Stimulated activated CD4-positive, alpha-beta T cell treated with anti-CD3 and anti-CD28 coated beads, Interleukin-4, amount 100 ng/mL, for 1 hour (primary cell): Measurements from ENCODE around the gene GNPTG.

Experiments used
- DNase-seq: peaks from one replicate; pipeline ENCODE4 v3.0.0-alpha.2; 2020

Gene GNPTG

DNA sequence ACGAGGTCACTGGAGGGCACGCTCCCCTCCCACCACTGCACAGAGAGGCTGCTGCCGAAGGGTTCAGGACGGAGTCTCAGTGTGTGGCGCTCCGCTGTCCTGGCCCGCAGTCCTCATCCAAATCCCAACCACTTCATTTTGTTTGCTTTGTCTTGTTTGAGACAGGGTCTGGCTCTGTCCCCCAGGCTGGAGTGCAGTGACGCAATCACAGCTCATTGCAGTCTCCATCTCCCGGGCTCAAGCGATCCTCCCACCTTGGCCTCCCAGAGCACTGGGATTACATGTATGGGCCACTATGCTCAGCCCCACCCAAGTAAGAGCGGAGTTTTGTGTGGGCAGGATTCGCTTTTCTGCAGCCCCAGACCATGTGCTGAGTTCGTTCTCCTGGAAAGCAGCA lies 50.0 kb downstream of the GNPTG start:
- DNase-seq = no peak

DNA sequence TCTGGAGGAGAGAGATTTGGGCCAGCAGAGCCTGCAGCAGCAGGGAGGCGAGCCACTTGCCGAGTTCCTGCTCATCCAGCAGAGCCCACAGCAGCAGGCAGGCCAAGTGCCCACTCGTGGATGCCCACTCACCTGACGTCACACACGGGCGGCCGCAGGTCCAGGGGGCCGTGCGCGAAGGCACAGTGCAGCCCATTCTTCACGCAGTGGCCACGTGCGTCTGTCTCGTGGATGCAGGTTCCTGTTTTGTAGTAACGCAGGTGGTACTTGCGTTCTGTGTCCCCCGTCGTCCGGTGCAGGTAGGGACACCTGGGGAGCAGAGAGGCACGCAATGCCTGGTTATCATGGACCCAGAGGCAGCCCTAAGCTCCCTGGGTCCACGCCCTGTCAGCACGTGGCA lies 51.3 kb downstream of the GNPTG start:
- no peak for DNase-seq

DNA sequence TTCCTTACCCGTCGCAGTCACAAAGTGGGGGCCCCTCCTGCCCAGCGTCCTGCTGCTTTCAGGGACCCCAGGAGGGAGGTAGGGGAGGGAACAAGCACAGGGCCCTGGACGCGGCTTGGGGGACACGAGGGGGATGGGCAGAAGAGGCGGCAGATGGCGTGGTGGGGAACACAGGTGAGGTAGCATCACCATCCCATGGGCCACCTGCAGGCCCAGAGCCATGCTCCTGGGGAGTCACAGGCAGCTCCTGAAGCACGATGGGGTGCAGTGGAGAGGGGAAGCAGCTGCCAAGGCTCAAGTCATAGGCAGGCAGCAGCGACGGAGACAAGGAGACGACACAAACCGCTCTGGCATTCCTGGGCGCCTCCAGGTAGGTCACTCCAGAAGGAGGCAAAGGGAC lies 52.0 kb downstream of the GNPTG start:
- DNase-seq = no peak

DNA sequence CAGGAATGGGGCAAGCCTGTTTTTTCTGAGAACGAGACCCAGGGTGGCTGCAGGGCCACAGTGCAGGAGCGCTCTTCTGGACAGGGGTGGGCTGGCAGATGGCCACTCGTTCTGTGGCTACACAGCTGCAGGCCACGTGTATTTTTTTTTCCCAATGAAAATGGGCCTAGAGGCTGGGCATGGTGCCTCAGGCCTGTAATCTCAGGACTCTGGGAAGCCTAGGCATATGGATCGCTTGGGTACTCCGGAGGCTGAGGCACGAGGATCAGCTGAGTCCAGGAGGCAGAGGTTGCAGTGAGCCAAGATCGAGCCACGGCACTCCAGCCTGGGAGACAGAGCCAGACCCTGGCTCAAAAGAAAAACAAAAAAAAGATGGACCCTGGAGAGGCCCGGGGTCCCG lies 56.0 kb downstream of the GNPTG start:
- DNase-seq = no peak

DNA sequence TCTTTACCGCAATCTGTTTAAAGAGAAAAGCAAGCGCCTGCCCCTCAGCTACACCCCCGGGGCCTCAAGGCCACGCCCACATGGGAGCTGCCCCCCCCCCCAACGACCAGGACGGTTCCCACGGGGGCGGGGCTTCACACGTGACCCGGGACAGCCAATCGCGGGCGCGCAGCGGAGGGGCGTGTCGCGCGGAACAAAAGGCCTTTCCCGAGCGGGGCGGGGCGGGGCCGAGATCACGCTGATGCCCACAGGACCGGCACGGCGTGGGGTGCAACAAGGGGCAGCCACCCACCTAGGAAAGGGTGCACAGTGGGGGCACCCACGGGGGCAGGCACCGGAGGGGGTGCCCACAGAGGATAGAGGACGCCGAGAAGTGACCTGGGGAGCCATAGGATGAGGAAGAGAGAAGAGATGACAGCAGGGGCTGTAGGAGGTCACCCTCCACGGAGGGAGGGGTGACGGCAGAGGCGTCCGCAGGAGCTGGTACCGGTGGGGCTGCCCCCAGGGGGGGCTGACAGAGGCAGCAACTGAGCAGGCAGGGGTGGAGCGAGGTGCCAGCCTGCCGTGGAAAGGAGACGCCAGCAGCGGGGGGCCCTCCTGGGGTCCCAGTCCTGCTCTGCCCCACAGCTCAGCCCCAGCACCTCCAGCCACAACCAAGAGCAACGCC lies 56.6 kb downstream of the GNPTG start:
- DNase-seq = peak; percentile 97

DNA sequence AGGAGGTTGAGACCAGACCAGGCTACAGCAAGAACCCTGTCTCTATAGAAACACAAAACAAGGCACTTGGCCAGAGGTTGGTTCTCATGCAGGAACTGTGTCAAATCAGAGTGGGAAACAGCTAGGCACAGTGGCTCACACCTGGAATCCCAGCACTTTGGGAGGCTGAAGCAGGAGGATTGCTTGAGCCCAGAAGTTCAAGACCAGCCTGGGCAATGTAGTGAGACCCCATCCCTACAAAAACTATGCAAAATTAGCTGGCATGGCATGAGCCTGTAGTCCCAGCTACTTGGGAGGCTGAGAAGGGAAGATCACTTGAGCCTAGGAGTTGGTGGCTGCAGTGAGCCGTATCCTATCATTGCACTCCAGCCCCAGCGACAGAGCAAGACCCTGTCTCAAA lies 61.1 kb downstream of the GNPTG start:
- DNase-seq = no peak
